Measurements from ENCODE around the gene MCF2L2.

GRCh38 chr3:183244981-183245476 lies 183.4 kb downstream of the MCF2L2 start:
- TF ChIP-seq POLR2A (IDR thresholded peaks at IDR 0.05), result no peak
- TF ChIP-seq CTCF (IDR thresholded peaks at IDR 0.05), result no peak
- TF ChIP-seq EP300 (IDR thresholded peaks at IDR 0.05), result no peak
